ENCODE data around the gene TMPRSS13. TPM values are rescaled to one million over a fixed set of nuclear protein-coding genes. Genes with fewer than 3 reads are reported as not detected.

Gene TMPRSS13
- polyA plus RNA-seq, 1 experiment = not detected

GRCh38 chr11:117933930-117934329 lies 4.7 kb upstream of the TMPRSS13 start:
- POLR2A ChIA-PET = no interaction called here
- peaks cover 5% of the 10 kb centered on the region; the same call in 1 of the 2 replicates for H3K27me3 ChIP-seq (ENCODE audit: control insufficient read depth, insufficient read depth, low read length)
- no peak for DNase-seq (ENCODE audit: low read depth)
- H3K4me3 ChIP-seq (ENCODE audit: low read depth, low read length) = no peak overlapping the region
- TF ChIP-seq, protein P1, sequence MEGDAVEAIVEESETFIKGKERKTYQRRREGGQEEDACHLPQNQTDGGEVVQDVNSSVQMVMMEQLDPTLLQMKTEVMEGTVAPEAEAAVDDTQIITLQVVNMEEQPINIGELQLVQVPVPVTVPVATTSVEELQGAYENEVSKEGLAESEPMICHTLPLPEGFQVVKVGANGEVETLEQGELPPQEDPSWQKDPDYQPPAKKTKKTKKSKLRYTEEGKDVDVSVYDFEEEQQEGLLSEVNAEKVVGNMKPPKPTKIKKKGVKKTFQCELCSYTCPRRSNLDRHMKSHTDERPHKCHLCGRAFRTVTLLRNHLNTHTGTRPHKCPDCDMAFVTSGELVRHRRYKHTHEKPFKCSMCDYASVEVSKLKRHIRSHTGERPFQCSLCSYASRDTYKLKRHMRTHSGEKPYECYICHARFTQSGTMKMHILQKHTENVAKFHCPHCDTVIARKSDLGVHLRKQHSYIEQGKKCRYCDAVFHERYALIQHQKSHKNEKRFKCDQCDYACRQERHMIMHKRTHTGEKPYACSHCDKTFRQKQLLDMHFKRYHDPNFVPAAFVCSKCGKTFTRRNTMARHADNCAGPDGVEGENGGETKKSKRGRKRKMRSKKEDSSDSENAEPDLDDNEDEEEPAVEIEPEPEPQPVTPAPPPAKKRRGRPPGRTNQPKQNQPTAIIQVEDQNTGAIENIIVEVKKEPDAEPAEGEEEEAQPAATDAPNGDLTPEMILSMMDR (IDR thresholded peaks at IDR 0.05; ENCODE audit: insufficient read depth, low read depth, low read length) = no peak
- CTCF ChIA-PET = interaction anchor here (1.5 kb wide), 1 partner anchor 13 kb away, joined by 5 read pairs; no protein-coding TSS in a partner anchor
- no peaks in the 10 kb centered on the region for H3K36me3 ChIP-seq (ENCODE audit: control insufficient read depth, insufficient read depth, low read length)

DNA sequence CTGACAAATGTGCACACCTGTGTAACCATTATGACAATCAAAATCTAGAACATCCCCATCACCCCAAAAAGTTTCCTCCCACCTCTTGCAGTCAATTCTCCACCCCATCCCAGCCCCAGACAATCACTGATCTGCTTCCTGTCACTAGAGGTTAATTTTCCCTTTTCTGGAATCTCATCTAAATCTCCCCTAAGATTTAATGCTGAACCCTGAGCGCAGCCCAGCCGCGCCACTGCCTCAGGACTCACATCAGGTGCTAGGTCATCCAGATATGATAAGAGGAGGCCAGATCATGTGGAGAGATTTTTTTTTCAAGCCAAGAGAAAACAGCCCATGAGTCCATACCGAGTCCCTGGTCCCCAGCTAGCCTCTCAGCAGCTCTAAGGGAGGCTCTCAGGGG lies 4.3 kb upstream of the TMPRSS13 start:
- TF ChIP-seq, protein P1 (IDR thresholded peaks at IDR 0.05; ENCODE audit: insufficient read depth, low read depth, low read length) = no peak
- ChIA-PET CTCF (interaction anchor here (1.5 to 1.7 kb wide), 2 partner anchors 13 to 14 kb away, joined by 5 to 9 read pairs; no protein-coding TSS in a partner anchor), POLR2A (no interaction called here)
- peaks cover 5% of the 10 kb centered on the region; the same call in 1 of the 2 replicates for H3K27me3 ChIP-seq (ENCODE audit: control insufficient read depth, insufficient read depth, low read length)
- no peak for DNase-seq (ENCODE audit: low read depth)
- no peaks in the 10 kb centered on the region for H3K36me3 ChIP-seq (ENCODE audit: control insufficient read depth, insufficient read depth, low read length)
- H3K4me3 ChIP-seq (ENCODE audit: low read depth, low read length) = no peak overlapping the region

- Histone ChIP-seq H3K4me3 (ENCODE audit: low read depth, low read length) (no peak overlapping the region), H3K27me3 (ENCODE audit: control insufficient read depth, insufficient read depth, low read length) (peaks cover 5% of the 10 kb centered on the region; the same call in 1 of the 2 replicates), H3K36me3 (ENCODE audit: control insufficient read depth, insufficient read depth, low read length) (no peaks in the 10 kb centered on the region)
- POLR2A ChIA-PET = no interaction called here
- TF ChIP-seq, protein P1 (IDR thresholded peaks at IDR 0.05; ENCODE audit: insufficient read depth, low read depth, low read length) = no peak
- CTCF ChIA-PET = interaction anchor here (1.7 kb wide), 1 partner anchor 14 kb away, joined by 9 read pairs; no protein-coding TSS in a partner anchor
- DNase-seq (ENCODE audit: low read depth) = no peak
These were observed 3.7 kb upstream of the TMPRSS13 start for GRCh38 chr11:117932947-117933346.

GRCh38 chr11:117932426-117932825 lies 3.2 kb upstream of the TMPRSS13 start:
- no peak overlapping the region for H3K4me3 ChIP-seq (ENCODE audit: low read depth, low read length)
- POLR2A ChIA-PET = no interaction called here
- H3K36me3 ChIP-seq (ENCODE audit: control insufficient read depth, insufficient read depth, low read length) = no peaks in the 10 kb centered on the region
- TF ChIP-seq, protein P1 (IDR thresholded peaks at IDR 0.05; ENCODE audit: insufficient read depth, low read depth, low read length) = no peak
- H3K27me3 ChIP-seq (ENCODE audit: control insufficient read depth, insufficient read depth, low read length) = peaks cover 7% of the 10 kb centered on the region; the same call in 1 of the 2 replicates
- CTCF ChIA-PET = interaction anchor here (1.0 to 1.7 kb wide), 2 partner anchors 15 to 121 kb away, joined by 3 to 9 read pairs; no protein-coding TSS in a partner anchor
- DNase-seq (ENCODE audit: low read depth) = no peak

- H3K27me3 ChIP-seq (ENCODE audit: control insufficient read depth, insufficient read depth, low read length) = peaks cover 8% of the 10 kb centered on the region
- no peak for DNase-seq (ENCODE audit: low read depth)
- ChIA-PET POLR2A (no interaction called here), CTCF (interaction anchor here (1.0 to 1.7 kb wide), 2 partner anchors 15 to 121 kb away, joined by 3 to 9 read pairs; no protein-coding TSS in a partner anchor)
- no peaks in the 10 kb centered on the region for H3K36me3 ChIP-seq (ENCODE audit: control insufficient read depth, insufficient read depth, low read length)
- TF ChIP-seq, protein P1 (IDR thresholded peaks at IDR 0.05; ENCODE audit: insufficient read depth, low read depth, low read length) = no peak
- no peak overlapping the region for H3K4me3 ChIP-seq (ENCODE audit: low read depth, low read length)
These were observed 2.8 kb upstream of the TMPRSS13 start for GRCh38 chr11:117931971-117932370.

Measured in BJ (cell line).